ENCODE data around the gene BICRA. TPM values are rescaled to one million over a fixed set of nuclear protein-coding genes. Genes with fewer than 3 reads are reported as not detected.
"Not testable (repeated sequence)": the region's sequence is repeated elsewhere in the genome, so short reads cannot be mapped to it uniquely, and the experiment has no call there.

BICRA gene
- total and polyA plus RNA-seq, 2 of the 8 experiments (the other 6 are each of a cell fraction or from before 2014, with no cell fraction given): 1.5 to 29.2 TPM

DNA sequence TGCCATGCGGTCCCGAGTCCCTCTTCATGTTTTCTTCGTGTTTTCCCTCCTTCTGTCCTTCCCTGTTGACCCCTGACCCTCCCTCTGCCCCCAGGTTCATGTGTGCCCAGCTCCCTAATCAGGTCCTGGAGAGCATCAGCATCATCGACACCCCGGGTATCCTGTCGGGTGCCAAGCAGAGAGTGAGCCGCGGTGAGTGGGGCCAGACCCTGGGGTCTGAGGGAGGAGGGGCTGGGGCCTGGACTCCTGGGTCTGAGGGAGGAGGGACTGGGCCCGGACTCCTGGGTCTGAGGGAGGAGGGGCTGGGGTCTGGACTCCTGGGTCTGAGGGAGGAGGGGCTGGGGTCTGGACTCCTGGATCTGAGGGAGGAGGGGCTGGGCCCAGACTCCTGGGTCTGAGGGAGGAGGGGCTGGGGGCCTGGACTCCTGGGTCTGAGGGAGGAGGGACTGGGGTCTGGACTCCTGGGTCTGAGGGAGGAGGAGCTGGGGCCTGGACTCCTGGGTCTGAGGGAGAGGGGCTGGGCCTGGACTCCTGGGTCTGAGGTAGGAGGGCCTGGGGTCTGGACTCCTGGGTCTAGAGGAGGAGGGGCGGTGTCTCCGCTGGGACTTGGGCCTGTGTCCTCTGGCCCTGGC lies 109.6 kb downstream of the BICRA start:
- not testable (repeated sequence) for H3K14ac ChIP-seq (ENCODE audit: insufficient read length)

More for the DNA sequence above, 109.6 kb downstream of the BICRA start:
- H2BK12ac ChIP-seq (ENCODE audit: low read depth, low read length); FAIRE-seq; H3K36me3 ChIP-seq (ENCODE audit: control insufficient read depth in 2 of 4, insufficient read depth in 4 of 4, low read length in 3 of 4); H3K79me2 ChIP-seq (ENCODE audit: control insufficient read depth in 1 of 2, insufficient read depth in 2 of 2, low read length in 2 of 2); H2BK20ac ChIP-seq (ENCODE audit: low read length); DNase-seq (ENCODE audit: low read depth in 1 of 2, low spot score in 2 of 2); H3K9me3 ChIP-seq (ENCODE audit: insufficient read depth in 2 of 2, low read depth in 1 of 2, low read length in 1 of 2); H2BK120ac ChIP-seq (replicated peaks; ENCODE audit: low read depth, low read length); H3K4me3 ChIP-seq (ENCODE audit: extremely low read depth in 1 of 4, insufficient read depth in 2 of 4, low read depth in 3 of 4, low read length in 4 of 4); H3K23me2 ChIP-seq (ENCODE audit: low read depth, low read length); H2AK5ac ChIP-seq (ENCODE audit: low read depth, low read length); H3K4me1 ChIP-seq (replicated peaks in 1 of 4; ENCODE audit: control insufficient read depth in 3 of 4, insufficient read depth in 4 of 4, low read length in 3 of 4); H4K20me1 ChIP-seq (replicated peaks in 1 of 2; ENCODE audit: control insufficient read depth in 1 of 2, insufficient read depth in 2 of 2, low read length in 2 of 2); H3K79me1 ChIP-seq (ENCODE audit: low read depth, low read length); H3K27ac ChIP-seq (ENCODE audit: low read depth, low read length); H3K56ac ChIP-seq (replicated peaks; ENCODE audit: insufficient read length, low read depth, low read length); H3K18ac ChIP-seq (ENCODE audit: extremely low read depth, low read length); H2AFZ ChIP-seq (ENCODE audit: low read length); H3K23ac ChIP-seq (ENCODE audit: insufficient read length); H3K27me3 ChIP-seq (replicated peaks in 1 of 4; ENCODE audit: control insufficient read depth in 3 of 4, extremely low read depth in 1 of 4, insufficient read depth in 3 of 4, low read length in 3 of 4); H3K4ac ChIP-seq (replicated peaks; ENCODE audit: insufficient read length, low read depth, low read length); H3K9ac ChIP-seq (replicated peaks in 1 of 4; ENCODE audit: extremely low read depth in 1 of 4, low read depth in 3 of 4, low read length in 3 of 4): not testable (repeated sequence)
- peak overlapping the region; percentile 97 for H4K91ac ChIP-seq (replicated peaks; ENCODE audit: insufficient read length, low read length)
- WGBS, 2 experiments (ENCODE audit: extremely low coverage in 1 of 2, insufficient coverage in 1 of 2, insufficient read length in 1 of 2, insufficient replicate concordance in 2 of 2, low coverage in 1 of 2, low lambda C conversion rate in 2 of 2, missing lambda C conversion rate in 1 of 2): 87% methylated on average over 9 of the region's 11 CpGs; no CpG with 5 or more reads in 1 of the 2 experiments
- H4K5ac ChIP-seq (ENCODE audit: insufficient read length, low read depth, low read length): peak overlapping the region; percentile 30
- 0 out of 2 replicates have a peak overlapping the region, but pooled peaks have one; percentile 57 for H4K8ac ChIP-seq (ENCODE audit: extremely low read depth, insufficient read depth, low read length)
- 0 out of 4 replicates have a peak overlapping the region, but pooled peaks of 1 of the 2 experiments have one; percentile 11 for H3K4me2 ChIP-seq (ENCODE audit: insufficient read depth in 1 of 2, low read depth in 2 of 2, low read length in 2 of 2)
- 0 out of 2 replicates have a peak overlapping the region, but pooled peaks have one; percentile 52 for H2BK5ac ChIP-seq (ENCODE audit: low read depth, low read length)
- ChIA-PET CTCF (ENCODE audit: partially characterized antibody) (interaction anchor here (1.0 to 24.9 kb wide), 5 partner anchors 10 to 279 kb away, joined by 3 to 436 read pairs (median 37); no protein-coding TSS in a partner anchor), POLR2A (ENCODE audit: partially characterized antibody) (interaction anchor here (0.6 to 1.1 kb wide), 6 partner anchors 11 to 375 kb away, joined by 3 to 4 read pairs (median 3); no protein-coding TSS in a partner anchor)
- H2BK15ac ChIP-seq (ENCODE audit: low read length): peak overlapping the region; percentile 72; the same call in 1 of the 2 replicates

All from H1 (cell line).